Spleen (tissue), 11 donors: ENCODE results near the gene ZMIZ1. TPM values are rescaled to one million over a fixed set of nuclear protein-coding genes. Genes with fewer than 3 reads are reported as not detected.

ENCODE experiments used
- DNase-seq: peaks from one replicate; pipeline ENCODE4 v3.0.0-alpha.2; 2020
- H3K27ac ChIP-seq, 8 donors: fragments of 200-600 bp; sonication (generic) in 7 of 8; 1 replicate in 4 of 8; 2 replicates in 4 of 8; pipeline versions ENCODE4 v1.5.0 to v1.8.0; 2016 to 2021; ENCODE audit warnings: inconsistent platforms in 4 of 8, mild to moderate bottlenecking in 4 of 8, moderate library complexity in 1 of 8
- H3K27me3 ChIP-seq, 7 donors: fragments of 200-600 bp; sonication (generic) in 6 of 7; replicated peaks in 1 of 7; 1 replicate in 4 of 7; 2 replicates in 3 of 7; pipeline versions ENCODE4 v1.5.0 to v1.8.0; 2016 to 2021; ENCODE audit warnings: inconsistent platforms in 3 of 7, mild to moderate bottlenecking in 1 of 7
- H3K36me3 ChIP-seq, 6 donors: fragments of 200-600 bp; sonication (generic) in 5 of 6; 1 replicate in 4 of 6; 2 replicates in 2 of 6; pipeline versions ENCODE4 v1.5.0 to v1.8.0; 2016 to 2021; ENCODE audit warnings: inconsistent platforms in 2 of 6
- H3K4me1 ChIP-seq, 6 donors: fragments of 200-600 bp; sonication (generic) in 5 of 6; 1 replicate in 3 of 6; 2 replicates in 3 of 6; pipeline versions ENCODE4 v1.5.0 to v1.8.0; 2016 to 2021; ENCODE audit warnings: inconsistent platforms in 3 of 6
- H3K4me3 ChIP-seq, 8 donors: fragments of 200-600 bp; sonication (generic) in 7 of 8; 1 replicate in 4 of 8; 2 replicates in 4 of 8; pipeline versions ENCODE4 v1.5.0 to v1.8.0; 2016 to 2021; ENCODE audit warnings: inconsistent platforms in 4 of 8, mild to moderate bottlenecking in 4 of 8, moderate library complexity in 2 of 8
- H3K9me3 ChIP-seq, 8 donors: fragments of 200-600 bp; sonication (generic) in 7 of 8; 1 replicate in 4 of 8; 2 replicates in 4 of 8; pipeline versions ENCODE4 v1.5.0 to v1.8.0; 2016 to 2021; ENCODE audit warnings: inconsistent platforms in 4 of 8
- CTCF ChIP-seq, 11 experiments: fragments of 200-600 bp in 7 of 11; fragments of 450-650 bp in 4 of 11; sonication (generic) in 4 of 11; IDR thresholded peaks in 8 of 11; conservative IDR thresholded peaks in 3 of 11; 1 replicate in 7 of 11; 2 replicates in 4 of 11; pipeline versions ENCODE4 v1.4.0 to v1.8.0; 2016 to 2021; ENCODE audit warnings: antibody characterized with exemption in 11 of 11, inconsistent platforms in 4 of 11, mild to moderate bottlenecking in 1 of 11
- POLR2A ChIP-seq, 3 donors: fragments of 450-650 bp; IDR thresholded peaks; one replicate each; pipeline ENCODE4 v1.5.1; 2017; ENCODE audit warnings: antibody characterized with exemption in 3 of 3, mild to moderate bottlenecking in 1 of 3
- POLR2AphosphoS5 ChIP-seq, 3 donors: sonication (generic); formaldehyde crosslinking; IDR thresholded peaks; one replicate each; pipeline ENCODE4 v1.5.1; 2017; ENCODE audit warnings: antibody characterized with exemption in 3 of 3
- WGBS, 5 donors: extraction: QIAGEN DNeasy Blood & Tissue Kit in 3 of 5; methylation state at CpG; one replicate each; pipeline versions ENCODE4 v1.1.5 to v1.1.7; 2013 to 2018; 5-methylcytosine and 5-hydroxymethylcytosine counted together
- intact Hi-C: fragments of 100-400 bp; cut with DNase I; formaldehyde crosslinking; loops from one replicate; pipeline ENCODE4 v1.15.0; 2023; ENCODE audit warnings: low total_unique reads
- polyA plus RNA-seq, 3 donors: library from polyadenylated mRNA; stranded (reverse); fragments of 200-250 nt; gene quantifications; one replicate each; pipeline ENCODE4 v1.2.1, GENCODE V29; 2013
- total RNA-seq, 7 donors: library from RNA; depleted of rRNA in 3 of 7; stranded (reverse); fragments of >200 nt in 3 of 7; fragmentation: NEBNext Ultra II Directional in 4 of 7; extraction: Animal tissue kit (Norgen Biotek cat#: 25700) in 4 of 7; gene quantifications; one replicate each; pipeline versions ENCODE4 v1.1.0 to v1.2.1, GENCODE V29; 2016 to 2021
- donor health status: healthy with polysubstance abuse.
- donor health status: DM: no; HTN: no; CAD: no; lungs with moderate emphysema.
- donor health status: DM: no; HTN: no; CAD: no.
- donor health status: Bipolar disorder and iron deficiency.
- donor health status: healthy.
- donor health status: DM: no; HTN: no; CAD: no.
- donor health status: DM: yes; HTN: yes; CAD: no.

The ZMIZ1 gene
- total and polyA plus RNA-seq, 10 donors = 10.7 to 210 (median 125) TPM

GRCh38 chr10:79045566-79046175 is 23.1 kb upstream of the ZMIZ1 start:
- no peak for TF ChIP-seq POLR2A (IDR thresholded peaks at IDR 0.05)
- TF ChIP-seq CTCF (IDR thresholded peaks at IDR 0.05 in 8 of 11, conservative IDR thresholded peaks at IDR 0.05 in 3 of 11) = no peak
- no peak for TF ChIP-seq POLR2AphosphoS5 (IDR thresholded peaks at IDR 0.05)
- Histone ChIP-seq H3K9me3 (no peaks in the 10 kb centered on the region), H3K27ac (no peak overlapping the region), H3K4me3 (no peak overlapping the region), H3K27me3 (no peaks in the 10 kb centered on the region), H3K36me3 (no peaks in the 10 kb centered on the region), H3K4me1 (peaks cover 13 to 41% (median 33%) of the 10 kb centered on the region in 6 donors)
- intact Hi-C loops = no loop called here
- peak; percentile 63 for DNase-seq
- 79 to 92% (median 83%) methylated on average over 8 to 9 of the region's 9 CpGs for WGBS, 5 donors

- Histone ChIP-seq H3K27ac (no peak overlapping the region), H3K4me3 (no peak overlapping the region), H3K4me1 (peaks cover 16 to 48% (median 37%) of the 10 kb centered on the region in 6 donors), H3K27me3 (no peaks in the 10 kb centered on the region), H3K36me3 (no peaks in the 10 kb centered on the region), H3K9me3 (no peaks in the 10 kb centered on the region)
- peak; percentile 35 for DNase-seq
- TF ChIP-seq POLR2AphosphoS5 (IDR thresholded peaks at IDR 0.05) (no peak), CTCF (IDR thresholded peaks at IDR 0.05 in 8 of 11, conservative IDR thresholded peaks at IDR 0.05 in 3 of 11) (no peak), POLR2A (IDR thresholded peaks at IDR 0.05) (no peak)
- WGBS, 5 donors = 91 to 95% (median 91%) methylated on average over 9 of the region's 9 CpGs
- intact Hi-C loops = no loop called here
Measured at GRCh38 chr10:79046326-79046725, 22.4 kb upstream of the ZMIZ1 start.

- DNase-seq = peak; percentile 76
- H3K4me1 ChIP-seq = peaks cover 18 to 54% (median 40%) of the 10 kb centered on the region in 6 donors
- TF ChIP-seq POLR2A (IDR thresholded peaks at IDR 0.05) (no peak), CTCF (IDR thresholded peaks at IDR 0.05 in 8 of 11, conservative IDR thresholded peaks at IDR 0.05 in 3 of 11) (no peak), POLR2AphosphoS5 (IDR thresholded peaks at IDR 0.05) (peak in 1 of 3 donors; percentile 23)
- 64 to 81% (median 74%) methylated on average over 5 to 6 of the region's 6 CpGs for WGBS, 5 donors
- H3K27ac ChIP-seq = peak overlapping the region in 6 of 8 donors; percentile 52 to 88 (median 78)
- H3K9me3 ChIP-seq = no peaks in the 10 kb centered on the region
- H3K4me3 ChIP-seq = no peak overlapping the region
- no peaks in the 10 kb centered on the region for H3K36me3 ChIP-seq
- no peaks in the 10 kb centered on the region for H3K27me3 ChIP-seq
- intact Hi-C loops = no loop called here
Measured at GRCh38 chr10:79046741-79047583, 21.8 kb upstream of the ZMIZ1 start.

GRCh38 chr10:79047584-79047874 is 21.2 kb upstream of the ZMIZ1 start:
- DNase-seq = no peak
- Histone ChIP-seq H3K36me3 (no peaks in the 10 kb centered on the region), H3K27me3 (no peaks in the 10 kb centered on the region), H3K27ac (peak overlapping the region; percentile 48 to 88 (median 76)), H3K4me1 (peaks cover 18 to 60% (median 43%) of the 10 kb centered on the region in 6 donors), H3K9me3 (no peaks in the 10 kb centered on the region), H3K4me3 (peak overlapping the region in 1 of 8 donors; percentile 8)
- WGBS, 5 donors = 73 to 81% (median 77%) methylated on average over 4 of the region's 4 CpGs
- intact Hi-C loops = no loop called here
- no peak for TF ChIP-seq POLR2AphosphoS5 (IDR thresholded peaks at IDR 0.05)
- TF ChIP-seq POLR2A (IDR thresholded peaks at IDR 0.05) = no peak
- no peak for TF ChIP-seq CTCF (IDR thresholded peaks at IDR 0.05 in 8 of 11, conservative IDR thresholded peaks at IDR 0.05 in 3 of 11)
